GM23338 (cell line): ENCODE data around the gene PIK3AP1.

Source experiments
- CTCF ChIP-seq, 2 experiments: fragments of 200-600 bp in 1 of 2; sonication (generic) in 1 of 2; conservative IDR thresholded peaks; 2 replicates each; pipeline versions ENCODE4 v1.5.1 to v1.6.1; 2016 to 2017; ENCODE audit warnings: antibody characterized with exemption in 2 of 2, low read depth in 2 of 2, mild to moderate bottlenecking in 2 of 2, moderate library complexity in 1 of 2
- EZH2 ChIP-seq: fragments of 200-600 bp; sonication (generic); IDR thresholded peaks from one replicate; pipeline ENCODE4 v1.8.0; 2017; ENCODE audit warnings: antibody characterized with exemption, mild to moderate bottlenecking, low read depth; ENCODE audit not compliant: unreplicated experiment
- POLR2AphosphoS5 ChIP-seq: IDR thresholded peaks from 2 replicates; pipeline ENCODE4 v1.6.1; 2016; ENCODE audit warnings: antibody characterized with exemption, low read depth
- ZNF114 ChIP-seq: fragments of 250-450 bp; sonication (Bioruptor Pico); IDR thresholded peaks from 2 replicates; pipeline ENCODE4 v1.5.0; 2020; ENCODE audit warnings: mild to moderate bottlenecking, moderate library complexity

- TF ChIP-seq CTCF (conservative IDR thresholded peaks at IDR 0.05; ENCODE audit: low read depth in 2 of 2) (no peak), POLR2AphosphoS5 (no peak), EZH2 (no peak), ZNF114 (CRISPR knock-in tag) (no peak)
Measured at GRCh38 chr10:96758423-96758822, 38.1 kb upstream of the PIK3AP1 start.
